ENCODE results near the gene CPB1. TPM values are rescaled to one million over a fixed set of nuclear protein-coding genes. Genes with fewer than 3 reads are reported as not detected.

The CPB1 gene
- total RNA-seq, 1 donor from 2014 or later = 11.9 TPM

- Mint-ChIP-seq H3K4me3 (no peak overlapping the region), H3K36me3 (no peaks in the 10 kb centered on the region), H3K9me3 (peaks cover 7% of the 10 kb centered on the region)
Observed at GRCh38 chr3:148800414-148800813, 27.2 kb upstream of the CPB1 start.

GRCh38 chr3:148809835-148810234 is 17.8 kb upstream of the CPB1 start:
- no peak for TF ChIP-seq CTCF (IDR thresholded peaks at IDR 0.05; ENCODE audit: unreplicated experiment)
- H3K27me3 Mint-ChIP-seq (ENCODE audit: low read depth) = peaks cover 24% of the 10 kb centered on the region
- DNase-seq (ENCODE audit: low spot score in 2 of 2, unreplicated experiment in 2 of 2) = no peak
- H3K36me3 Mint-ChIP-seq = peaks cover 7% of the 10 kb centered on the region
- H3K9me3 Mint-ChIP-seq = peaks cover 9% of the 10 kb centered on the region
- no peak overlapping the region for H3K27ac Mint-ChIP-seq
- H3K4me1 Mint-ChIP-seq = peaks cover 29% of the 10 kb centered on the region
- no peak overlapping the region for H3K4me3 Mint-ChIP-seq

More at GRCh38 chr3:148800414-148800813, 27.2 kb upstream of the CPB1 start:
- Mint-ChIP-seq H3K27ac (no peak overlapping the region), H3K4me1 (no peaks in the 10 kb centered on the region), H3K27me3 (ENCODE audit: low read depth) (no peaks in the 10 kb centered on the region)
- DNase-seq (ENCODE audit: low spot score in 2 of 2, unreplicated experiment in 2 of 2) = no peak
- no peak for TF ChIP-seq CTCF (IDR thresholded peaks at IDR 0.05; ENCODE audit: unreplicated experiment)

GRCh38 chr3:148815316-148816110 is 12.1 kb upstream of the CPB1 start:
- H3K27ac Mint-ChIP-seq = no peak overlapping the region

GRCh38 chr3:148816427-148816826 is 11.2 kb upstream of the CPB1 start:
- Mint-ChIP-seq H3K36me3 (peaks cover 2% of the 10 kb centered on the region), H3K9me3 (no peaks in the 10 kb centered on the region), H3K27ac (no peak overlapping the region), H3K4me1 (peaks cover 52% of the 10 kb centered on the region), H3K27me3 (ENCODE audit: low read depth) (no peaks in the 10 kb centered on the region), H3K4me3 (no peak overlapping the region)
- no peak for DNase-seq (ENCODE audit: low spot score in 2 of 2, unreplicated experiment in 2 of 2)
- no peak for TF ChIP-seq CTCF (IDR thresholded peaks at IDR 0.05; ENCODE audit: unreplicated experiment)

More at GRCh38 chr3:148815316-148816110, 12.1 kb upstream of the CPB1 start:
- no peak for TF ChIP-seq CTCF (IDR thresholded peaks at IDR 0.05; ENCODE audit: unreplicated experiment)
- Mint-ChIP-seq H3K36me3 (peaks cover 7% of the 10 kb centered on the region), H3K9me3 (peaks cover 5% of the 10 kb centered on the region), H3K4me1 (peaks cover 46% of the 10 kb centered on the region), H3K4me3 (no peak overlapping the region), H3K27me3 (ENCODE audit: low read depth) (peaks cover 4% of the 10 kb centered on the region)
- DNase-seq (ENCODE audit: low spot score in 2 of 2, unreplicated experiment in 2 of 2) = no peak

DNA sequence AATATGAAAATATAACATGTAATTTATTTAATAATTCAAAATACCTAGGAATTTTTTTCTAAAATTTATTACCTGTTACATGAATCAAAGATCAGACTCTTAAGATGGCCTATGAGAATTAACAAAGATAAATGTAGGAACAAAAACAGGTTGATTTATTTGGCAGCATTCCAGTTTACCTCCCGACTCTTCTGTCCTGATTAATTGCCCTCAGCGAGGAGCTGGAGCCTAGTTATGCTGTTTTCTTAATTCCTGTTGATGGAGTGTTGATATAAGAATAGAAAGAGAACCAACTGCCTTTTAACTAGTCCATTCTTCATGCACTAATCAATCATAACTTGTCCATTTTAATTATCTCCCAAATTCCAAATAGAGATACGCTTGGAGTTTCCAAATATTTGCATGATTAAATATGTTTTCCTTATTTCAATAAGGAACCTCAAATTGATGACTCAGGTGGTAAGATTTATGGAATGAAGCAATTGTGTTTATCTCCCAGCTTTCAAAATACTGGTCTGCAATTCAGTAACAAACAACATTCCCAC is 10.6 kb upstream of the CPB1 start:
- no peak for TF ChIP-seq CTCF (IDR thresholded peaks at IDR 0.05; ENCODE audit: unreplicated experiment)
- Mint-ChIP-seq H3K9me3 (no peaks in the 10 kb centered on the region), H3K4me1 (peaks cover 55% of the 10 kb centered on the region), H3K27me3 (ENCODE audit: low read depth) (no peaks in the 10 kb centered on the region), H3K4me3 (no peak overlapping the region), H3K36me3 (peaks cover 5% of the 10 kb centered on the region), H3K27ac (peak overlapping the region; percentile 72)
- DNase-seq (ENCODE audit: low spot score in 2 of 2, unreplicated experiment in 2 of 2) = no peak
